Neural progenitor cell (in vitro differentiated cells): Measurements from ENCODE around the gene CTXN1.

Source experiments
- CTCF ChIP-seq: fragments of 200-600 bp; sonication (generic); IDR thresholded peaks from 2 replicates; pipeline ENCODE4 v1.5.1; 2017; ENCODE audit warnings: antibody characterized with exemption, mild to moderate bottlenecking
- EZH2 ChIP-seq: fragments of 200-600 bp; sonication (generic); IDR thresholded peaks from 2 replicates; pipeline ENCODE4 v1.6.1; 2017; ENCODE audit warnings: antibody characterized with exemption, mild to moderate bottlenecking, moderate library complexity

GRCh38 chr19:7877249-7877836 lies 48.6 kb downstream of the CTXN1 start:
- TF ChIP-seq CTCF (no peak), EZH2 (no peak)
